Measurements from ENCODE around the gene LRRC75A. TPM values are rescaled to one million over a fixed set of nuclear protein-coding genes. Genes with fewer than 3 reads are reported as not detected.
"Not testable (repeated sequence)": the region's sequence is repeated elsewhere in the genome, so short reads cannot be mapped to it uniquely, and the experiment has no call there.

The LRRC75A gene
- total RNA-seq, 1 experiment from 2014 or later = 15.8 TPM

DNA sequence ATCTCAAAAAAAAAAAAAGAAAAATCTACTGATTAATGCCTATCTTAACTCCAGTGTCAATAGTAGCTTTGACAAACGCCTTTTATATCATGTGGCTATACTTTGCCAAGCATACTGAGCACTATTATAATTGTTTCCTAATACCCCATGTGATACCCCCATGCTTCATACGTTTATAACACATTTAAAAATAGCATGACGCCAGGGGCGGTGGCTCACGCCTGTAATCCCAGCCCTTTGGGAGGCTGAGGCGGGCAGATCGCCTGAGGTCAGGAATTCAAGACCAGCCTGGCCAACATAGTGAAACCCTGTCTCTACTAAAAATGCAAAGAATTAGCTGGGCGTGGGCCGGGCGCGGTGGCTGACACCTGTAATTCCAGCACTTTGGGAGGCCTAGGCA is 99.5 kb downstream of the LRRC75A start:
- H3K4me2 ChIP-seq; H4K20me1 ChIP-seq (ENCODE audit: insufficient read depth); POLR2A ChIA-PET (ENCODE audit: unreplicated experiment); CTCF ChIA-PET; H3K9me3 ChIP-seq (ENCODE audit: insufficient read depth, low read depth); DNase-seq; H3K4me3 ChIP-seq; BruUV-seq (replicated peaks); H3K9me2 ChIP-seq (ENCODE audit: insufficient read depth); H3F3A ChIP-seq (ENCODE audit: insufficient read depth, low read depth); intact Hi-C loops (cut with micrococcal nuclease; ENCODE audit: unreplicated experiment); H3K4me1 ChIP-seq (replicated peaks; ENCODE audit: insufficient read depth); H3K79me2 ChIP-seq (ENCODE audit: low read depth); H2AFZ ChIP-seq; H3K27me3 ChIP-seq (ENCODE audit: insufficient read depth, low read depth); H3K36me3 ChIP-seq (ENCODE audit: low read depth); H3K27ac ChIP-seq: not testable (repeated sequence)

Other genes starting within 250 kb of the LRRC75A start
- gene CENPV, start 138.7 kb downstream of the LRRC75A start, total RNA-seq (2021) = 12.6 and 18.1 TPM in 2 replicates
- 2,044 and 2,361 TPM in 2 replicates for gene UBB, start 111.1 kb downstream of the LRRC75A start, total RNA-seq (2021)
- gene TRPV2, start 76.6 kb downstream of the LRRC75A start, total RNA-seq (2021) = 3.1 and 5.3 TPM in 2 replicates
- 4.3 and 4.5 TPM in 2 replicates for gene ZNF287, start 77.0 kb upstream of the LRRC75A start, total RNA-seq (2021)
- 6.5 and 7.2 TPM in 2 replicates for gene ZNF624, start 161.7 kb upstream of the LRRC75A start, total RNA-seq (2021)
- gene CCDC144A, start 198.0 kb upstream of the LRRC75A start, total RNA-seq (2021) = 3.6 and 5.5 TPM in 2 replicates